Heart left ventricle (tissue), 16 donors: ENCODE data around the gene SUCLA2. TPM values are rescaled to one million over a fixed set of nuclear protein-coding genes. Genes with fewer than 3 reads are reported as not detected.

ENCODE experiments used
- ATAC-seq, 4 donors: fragments of 200-7000 bp; cut with Tn5 transposase; one replicate each; pipeline ENCODE4 v1.9.1; 2020 to 2022; ENCODE audit warnings: moderate library complexity in 4 of 4, mild to moderate bottlenecking in 3 of 4, moderate number of reproducible peaks in 1 of 4
- DNase-seq, 5 donors: peaks; one replicate each; pipeline ENCODE4 v3.0.0-alpha.2; 2020
- H3K27ac ChIP-seq, 12 donors: fragments of 200-600 bp; sonication (generic) in 4 of 12; one replicate each; pipeline versions ENCODE4 v1.5.0 to v1.8.0; 2016 to 2022; ENCODE audit warnings: mild to moderate bottlenecking in 2 of 12
- H3K27me3 ChIP-seq, 9 donors: fragments of 200-600 bp; sonication (generic) in 2 of 9; one replicate each; pipeline versions ENCODE4 v1.5.1 to v1.8.0; 2016 to 2022; ENCODE audit warnings: mild to moderate bottlenecking in 3 of 9
- H3K36me3 ChIP-seq, 9 donors: fragments of 200-600 bp; sonication (generic) in 2 of 9; one replicate each; pipeline versions ENCODE4 v1.5.0 to v1.8.0; 2018 to 2022; ENCODE audit warnings: mild to moderate bottlenecking in 2 of 9
- H3K4me1 ChIP-seq, 12 donors: fragments of 200-600 bp; sonication (generic) in 4 of 12; one replicate each; pipeline versions ENCODE4 v1.5.0 to v1.8.0; 2016 to 2022; ENCODE audit warnings: mild to moderate bottlenecking in 3 of 12
- H3K4me3 ChIP-seq, 12 donors: fragments of 200-600 bp; sonication (generic) in 4 of 12; one replicate each; pipeline versions ENCODE4 v1.5.0 to v1.8.0; 2017 to 2022; ENCODE audit warnings: mild to moderate bottlenecking in 9 of 12, moderate library complexity in 4 of 12
- H3K9me3 ChIP-seq, 12 donors: fragments of 200-600 bp; sonication (generic) in 4 of 12; one replicate each; pipeline versions ENCODE4 v1.5.0 to v1.8.0; 2016 to 2022; ENCODE audit warnings: mild to moderate bottlenecking in 1 of 12
- POLR2A ChIP-seq, 2 donors: fragments of 450-650 bp; IDR thresholded peaks; one replicate each; pipeline ENCODE4 v1.6.1; 2017; ENCODE audit warnings: antibody characterized with exemption in 2 of 2, mild to moderate bottlenecking in 2 of 2, moderate library complexity in 2 of 2
- WGBS, 4 donors: extraction: QIAGEN DNeasy Blood & Tissue Kit in 2 of 4; methylation state at CpG; one replicate each; pipeline versions ENCODE4 v1.1.5 to v1.1.7; 2013 to 2018; 5-methylcytosine and 5-hydroxymethylcytosine counted together
- intact Hi-C, 10 donors: fragments of 100-400 bp; cut with DNase I; formaldehyde crosslinking; loops; one replicate each; pipeline versions ENCODE4 v1.11.1 to v1.14.2; 2022
- polyA plus RNA-seq, 2 donors: library from polyadenylated mRNA; stranded (reverse); fragments of 200-250 nt; gene quantifications; one replicate each; pipeline ENCODE4 v1.2.3, GENCODE V29; 2013
- total RNA-seq, 9 donors: library from RNA; depleted of rRNA in 2 of 9; stranded (reverse); fragments of >200 nt in 2 of 9; fragmentation: NEBNext Ultra II Directional in 3 of 9; extraction: Animal tissue kit (Norgen Biotek cat#: 25700) in 3 of 9; gene quantifications; one replicate each; pipeline versions ENCODE4 v1.1.0 to v1.2.4, GENCODE V29; 2016 to 2023
- TF ChIP-seq, protein P1 (sequence below), 12 donors: fragments of 200-600 bp; sonication (generic) in 4 of 12; IDR thresholded peaks; one replicate each; pipeline versions ENCODE4 v1.5.0 to v1.8.0; 2018 to 2022; ENCODE audit warnings: antibody characterized with exemption in 12 of 12, mild to moderate bottlenecking in 5 of 12
- donor health status: ischemic (EF 13 %, LVEDD 7.1; RV severe dilation, severe dysfunction).
- donor health status: healthy with polysubstance abuse.
- donor health status: DM: no; HTN: yes; CAD: no.
- donor health status: DM: no; HTN: no; CAD: no.
- donor health status: ischemic (EF 25% LVEDD 6.9; RV normal size, moderate dysfunction).
- donor health status: ischemic (EF 25% LVEDD 5.7; RV mildly dilated, moderate dysfunction).
- donor health status: healthy.
- donor health status: DM: yes; HTN: yes; CAD: no.
- donor health status: ischemic (EF 35%, LVEDD 5.7; RV mildly dilated, moderate dysfunction).
- donor health status: nonischemic (EF 11% LVEDD 7.7; RV severe dilation, severe dysfunction).
- donor health status: DM: yes; HTN: yes; CAD: no.
- donor health status: PGD.
- donor health status: ischemic (EF 29% LVEDD 5.4; RV normal size, mild dysfunction).
- donor health status: nonischemic (EF 23%, LVEDD 6.1; RV moderate dilation, normal function).

SUCLA2 gene
- total and polyA plus RNA-seq, 11 donors: 36.5 to 166 (median 122) TPM

DNA sequence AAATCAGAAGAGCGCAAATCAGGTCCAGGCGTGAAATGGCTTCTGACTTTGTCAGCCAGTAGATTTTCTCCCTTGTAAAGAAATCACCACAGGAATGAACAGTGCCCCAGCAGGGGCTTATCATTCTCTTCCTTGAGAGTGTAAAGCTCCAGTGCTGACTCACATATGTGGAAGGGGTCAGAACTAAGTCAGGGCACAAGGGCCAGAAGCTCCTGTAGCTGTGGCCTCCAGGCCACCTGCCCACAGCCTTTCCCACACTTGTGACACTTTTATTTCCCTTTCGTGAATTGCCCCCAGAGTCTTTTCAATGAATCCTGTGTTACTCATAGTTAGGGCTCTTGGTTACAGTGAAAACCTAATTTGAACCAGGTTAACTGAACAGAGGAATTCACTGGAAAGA, 99.6 kb downstream of the SUCLA2 start:
- Histone ChIP-seq H3K9me3 (peaks cover 0 to 8% (median 0%) of the 10 kb centered on the region in 12 donors), H3K27ac (no peak overlapping the region), H3K27me3 (no peaks in the 10 kb centered on the region), H3K4me1 (no peaks in the 10 kb centered on the region), H3K4me3 (no peak overlapping the region), H3K36me3 (no peaks in the 10 kb centered on the region)
- ATAC-seq: no peak
- no peak for TF ChIP-seq POLR2A (IDR thresholded peaks at IDR 0.05)
- TF ChIP-seq, protein P1, sequence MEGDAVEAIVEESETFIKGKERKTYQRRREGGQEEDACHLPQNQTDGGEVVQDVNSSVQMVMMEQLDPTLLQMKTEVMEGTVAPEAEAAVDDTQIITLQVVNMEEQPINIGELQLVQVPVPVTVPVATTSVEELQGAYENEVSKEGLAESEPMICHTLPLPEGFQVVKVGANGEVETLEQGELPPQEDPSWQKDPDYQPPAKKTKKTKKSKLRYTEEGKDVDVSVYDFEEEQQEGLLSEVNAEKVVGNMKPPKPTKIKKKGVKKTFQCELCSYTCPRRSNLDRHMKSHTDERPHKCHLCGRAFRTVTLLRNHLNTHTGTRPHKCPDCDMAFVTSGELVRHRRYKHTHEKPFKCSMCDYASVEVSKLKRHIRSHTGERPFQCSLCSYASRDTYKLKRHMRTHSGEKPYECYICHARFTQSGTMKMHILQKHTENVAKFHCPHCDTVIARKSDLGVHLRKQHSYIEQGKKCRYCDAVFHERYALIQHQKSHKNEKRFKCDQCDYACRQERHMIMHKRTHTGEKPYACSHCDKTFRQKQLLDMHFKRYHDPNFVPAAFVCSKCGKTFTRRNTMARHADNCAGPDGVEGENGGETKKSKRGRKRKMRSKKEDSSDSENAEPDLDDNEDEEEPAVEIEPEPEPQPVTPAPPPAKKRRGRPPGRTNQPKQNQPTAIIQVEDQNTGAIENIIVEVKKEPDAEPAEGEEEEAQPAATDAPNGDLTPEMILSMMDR (IDR thresholded peaks at IDR 0.05): no peak
- 82 to 91% (median 86%) methylated on average over 3 of the region's 3 CpGs for WGBS, 4 donors
- no peak for DNase-seq
- intact Hi-C loops: no loop called here

DNA sequence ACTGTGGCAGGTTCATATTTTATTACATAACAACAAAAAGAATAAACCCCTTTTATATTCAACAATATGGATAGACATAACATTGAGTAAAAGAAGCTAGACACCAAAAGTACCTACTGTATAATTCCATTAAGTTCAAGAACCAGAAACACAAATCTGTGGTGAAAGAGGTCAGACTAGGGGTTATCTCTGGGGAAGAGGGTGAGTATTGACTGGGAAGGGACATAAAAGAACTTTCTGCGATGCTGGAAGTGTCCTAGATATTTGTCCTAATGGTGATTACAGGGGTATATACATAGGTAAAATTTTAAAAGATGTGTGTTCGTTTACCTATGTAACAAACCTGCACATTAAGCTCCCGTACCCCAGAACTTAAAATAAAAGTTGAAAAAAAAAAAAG, 103.0 kb downstream of the SUCLA2 start:
- ATAC-seq: no peak
- H3K27ac ChIP-seq: no peak overlapping the region
- no peak for DNase-seq
- no peaks in the 10 kb centered on the region for H3K4me1 ChIP-seq
- H3K4me3 ChIP-seq: no peak overlapping the region
- peaks cover 0 to 8% (median 0%) of the 10 kb centered on the region in 12 donors for H3K9me3 ChIP-seq
- H3K36me3 ChIP-seq: no peaks in the 10 kb centered on the region
- 73 to 78% (median 74%) methylated on average over 3 of the region's 3 CpGs for WGBS, 4 donors
- H3K27me3 ChIP-seq: no peaks in the 10 kb centered on the region
- intact Hi-C loops: no loop called here
- TF ChIP-seq, protein P1 (IDR thresholded peaks at IDR 0.05): no peak
- TF ChIP-seq POLR2A (IDR thresholded peaks at IDR 0.05): no peak

DNA sequence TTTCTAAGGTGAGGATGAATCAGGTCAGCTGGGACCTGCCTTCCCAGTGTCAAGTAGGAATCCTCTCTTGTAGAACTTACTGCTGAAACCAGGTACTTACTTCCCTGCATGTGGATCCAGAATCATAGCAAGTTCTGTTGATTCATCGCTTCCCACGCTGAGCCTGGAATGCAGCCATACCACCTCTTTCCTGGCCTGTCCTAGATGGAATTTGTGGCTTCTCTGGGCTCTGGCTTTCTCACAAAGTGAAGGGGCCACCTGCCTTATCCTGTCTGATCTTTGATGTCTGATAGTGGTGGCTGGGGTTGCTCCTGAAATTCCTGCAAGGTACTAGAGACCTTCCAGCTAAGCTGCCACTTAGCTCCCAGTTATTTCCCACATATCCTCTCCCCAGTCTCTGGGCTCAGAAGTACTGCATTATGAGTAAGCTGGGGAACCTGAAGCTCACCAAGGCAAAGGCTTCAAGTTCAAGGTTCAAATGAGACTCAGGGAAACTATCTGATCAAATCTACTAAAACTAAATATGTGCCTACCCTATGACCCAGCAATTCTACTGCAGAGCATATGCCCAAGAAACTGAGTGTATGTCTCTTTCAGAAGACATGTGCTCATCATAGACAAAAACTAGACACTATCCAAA, 103.5 kb downstream of the SUCLA2 start:
- TF ChIP-seq, protein P1 (IDR thresholded peaks at IDR 0.05): no peak
- TF ChIP-seq POLR2A (IDR thresholded peaks at IDR 0.05): no peak
- WGBS, 4 donors: 79 to 88% (median 82%) methylated on average over 2 of the region's 2 CpGs
- no peak for DNase-seq
- Histone ChIP-seq H3K4me3 (no peak overlapping the region), H3K9me3 (peaks cover 0 to 8% (median 0%) of the 10 kb centered on the region in 12 donors), H3K4me1 (no peaks in the 10 kb centered on the region), H3K36me3 (no peaks in the 10 kb centered on the region), H3K27ac (no peak overlapping the region), H3K27me3 (no peaks in the 10 kb centered on the region)
- no peak for ATAC-seq
- intact Hi-C loops: no loop called here

DNA sequence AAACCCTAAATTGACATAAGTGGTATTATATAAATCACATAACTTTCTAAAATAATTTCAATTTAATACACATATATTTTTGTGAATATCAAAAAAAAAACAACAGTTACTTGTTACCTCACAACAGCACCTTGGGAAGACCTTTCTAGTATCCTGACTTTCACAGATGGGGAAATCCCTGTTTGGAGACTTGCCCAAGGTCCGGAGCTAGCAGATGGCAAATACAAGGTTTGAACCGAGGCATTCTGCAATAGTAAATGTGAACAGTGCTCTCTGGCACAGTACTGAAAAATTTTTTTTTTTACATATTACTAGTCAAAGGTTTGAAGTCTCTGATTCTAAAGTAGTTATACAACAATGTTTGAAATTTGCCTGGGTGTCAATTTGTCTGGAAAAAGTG, 104.5 kb downstream of the SUCLA2 start:
- H3K4me1 ChIP-seq: no peaks in the 10 kb centered on the region
- H3K9me3 ChIP-seq: peaks cover 0 to 8% (median 0%) of the 10 kb centered on the region in 12 donors
- intact Hi-C loops: no loop called here
- DNase-seq (no peak), ATAC-seq (no peak)
- no peaks in the 10 kb centered on the region for H3K36me3 ChIP-seq
- WGBS, 4 donors: 56 to 72% (median 65%) methylated on average over 2 of the region's 2 CpGs
- no peaks in the 10 kb centered on the region for H3K27me3 ChIP-seq
- TF ChIP-seq POLR2A (IDR thresholded peaks at IDR 0.05): no peak
- TF ChIP-seq, protein P1 (IDR thresholded peaks at IDR 0.05): no peak
- H3K4me3 ChIP-seq: no peak overlapping the region
- H3K27ac ChIP-seq: no peak overlapping the region
